Large intestine (tissue), 3 donors: ENCODE measurements around the gene SKAP1. TPM values are rescaled to one million over a fixed set of nuclear protein-coding genes. Genes with fewer than 3 reads are reported as not detected.
"Not testable (repeated sequence)": the region's sequence is repeated elsewhere in the genome, so short reads cannot be mapped to it uniquely, and the experiment has no call there.

ENCODE experiments used
- DNase-seq, 2 donors: peaks; one replicate each; pipeline versions ENCODE4 v3.0.0 to v3.0.0-alpha.2; 2013
- H3K27ac ChIP-seq: one replicate; pipeline ENCODE4 v1.5.1; 2013; ENCODE audit warnings: low read length
- H3K27me3 ChIP-seq: 2 replicates; pipeline ENCODE4 v1.6.1; 2013; ENCODE audit warnings: low read length; ENCODE audit not compliant: control insufficient read depth, insufficient read depth
- H3K36me3 ChIP-seq: 2 replicates; pipeline ENCODE4 v1.6.1; 2013; ENCODE audit warnings: low read length; ENCODE audit not compliant: control insufficient read depth, insufficient read depth
- H3K4me1 ChIP-seq: one replicate; pipeline ENCODE4 v1.6.1; 2013; ENCODE audit warnings: low read length; ENCODE audit not compliant: control insufficient read depth, insufficient read depth
- H3K4me3 ChIP-seq: one replicate; pipeline ENCODE4 v1.5.1; 2013; ENCODE audit warnings: low read length
- H3K9me3 ChIP-seq: one replicate; pipeline ENCODE4 v1.6.1; 2013; ENCODE audit warnings: mild to moderate bottlenecking, low read depth, low read length, moderate library complexity; ENCODE audit not compliant: control insufficient read depth
- WGBS: methylation state at CpG from one replicate; pipeline ENCODE4 v1.1.5; 2013; ENCODE audit warnings: low lambda C conversion rate; ENCODE audit not compliant: insufficient coverage; 5-methylcytosine and 5-hydroxymethylcytosine counted together
- polyA plus RNA-seq: library from polyadenylated mRNA; unstranded; fragments of 120-200 nt; gene quantifications from one replicate; pipeline ENCODE4 v1.2.1, GENCODE V29; 2013

SKAP1 gene
- polyA plus RNA-seq, 1 donor = 3.0 TPM

DNA sequence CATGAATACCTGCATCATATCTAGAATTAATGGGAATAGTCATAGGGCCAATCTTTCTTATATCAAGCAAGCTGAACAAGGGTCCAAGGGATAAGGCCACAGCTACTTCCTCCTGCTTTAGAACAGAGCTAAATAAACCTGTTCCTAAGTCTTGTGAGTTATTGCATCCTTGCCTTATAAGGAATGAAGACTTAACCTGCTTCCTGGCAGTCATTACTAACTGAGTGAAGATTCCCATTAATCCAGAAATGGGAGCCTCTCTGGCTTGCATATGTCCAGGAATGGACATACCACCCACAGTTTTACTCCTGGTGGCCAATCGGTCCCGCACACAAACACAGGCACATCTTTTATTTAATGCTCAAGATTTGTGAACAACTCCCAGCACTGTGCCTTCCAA lies 35.9 kb upstream of the SKAP1 start:
- Histone ChIP-seq H3K4me3 (no peak overlapping the region), H3K27me3 (peaks cover 3% of the 10 kb centered on the region), H3K9me3 (no peaks in the 10 kb centered on the region), H3K4me1 (no peaks in the 10 kb centered on the region), H3K36me3 (no peaks in the 10 kb centered on the region), H3K27ac (no peak overlapping the region)
- no CpG with 5 or more reads among the region's 2 CpGs for WGBS
- no peak for DNase-seq

DNA sequence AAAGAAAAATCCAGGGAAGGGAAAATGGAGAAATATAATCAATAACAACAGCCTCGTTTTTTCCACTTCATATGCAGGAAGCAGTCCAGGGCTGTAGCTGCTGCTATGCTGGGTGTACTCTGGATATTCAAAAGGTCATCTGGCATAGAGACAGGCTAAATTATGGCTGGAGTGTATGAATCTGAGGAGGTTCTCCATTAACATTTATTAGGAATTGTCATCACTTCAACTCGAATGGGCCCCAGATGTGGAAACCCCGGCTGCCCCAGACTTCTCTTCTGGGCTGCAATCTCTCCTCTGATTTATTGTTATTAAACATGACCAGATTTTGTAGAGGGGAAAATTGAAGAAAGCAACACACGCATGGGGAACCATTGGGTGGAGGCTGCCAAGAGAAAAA lies 33.5 kb upstream of the SKAP1 start:
- WGBS = 77% methylated on average over 3 of the region's 4 CpGs
- Histone ChIP-seq H3K4me1 (no peaks in the 10 kb centered on the region), H3K27ac (no peak overlapping the region), H3K36me3 (no peaks in the 10 kb centered on the region), H3K9me3 (no peaks in the 10 kb centered on the region), H3K4me3 (no peak overlapping the region), H3K27me3 (peaks cover 9% of the 10 kb centered on the region)
- peak in 1 of 2 donors; percentile 21 for DNase-seq

DNA sequence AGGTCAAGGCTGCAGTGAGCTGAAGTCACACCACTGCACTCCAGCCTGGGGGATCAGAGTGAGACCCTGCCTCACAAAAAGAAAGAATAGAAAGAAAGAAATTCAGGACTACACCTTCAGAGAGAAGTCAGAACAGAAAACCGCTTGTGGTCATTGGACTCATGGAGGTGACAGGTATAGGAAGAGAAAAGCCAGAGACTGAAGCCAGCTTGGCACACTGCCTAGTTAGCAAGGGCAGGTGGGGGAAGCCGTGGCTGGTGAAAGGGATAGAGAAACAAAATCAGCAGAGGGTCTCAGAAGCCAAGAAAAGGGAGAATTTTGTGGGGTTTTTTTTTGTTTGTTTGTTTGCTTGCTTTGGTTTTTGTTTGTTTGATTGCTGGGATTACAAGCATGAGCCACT lies 32.9 kb upstream of the SKAP1 start:
- no peaks in the 10 kb centered on the region for H3K36me3 ChIP-seq
- no peaks in the 10 kb centered on the region for H3K4me1 ChIP-seq
- no peak overlapping the region for H3K4me3 ChIP-seq
- DNase-seq = no peak
- H3K27ac ChIP-seq = no peak overlapping the region
- no peaks in the 10 kb centered on the region for H3K9me3 ChIP-seq
- H3K27me3 ChIP-seq = peaks cover 9% of the 10 kb centered on the region
- no CpG with 5 or more reads among the region's 2 CpGs for WGBS

DNA sequence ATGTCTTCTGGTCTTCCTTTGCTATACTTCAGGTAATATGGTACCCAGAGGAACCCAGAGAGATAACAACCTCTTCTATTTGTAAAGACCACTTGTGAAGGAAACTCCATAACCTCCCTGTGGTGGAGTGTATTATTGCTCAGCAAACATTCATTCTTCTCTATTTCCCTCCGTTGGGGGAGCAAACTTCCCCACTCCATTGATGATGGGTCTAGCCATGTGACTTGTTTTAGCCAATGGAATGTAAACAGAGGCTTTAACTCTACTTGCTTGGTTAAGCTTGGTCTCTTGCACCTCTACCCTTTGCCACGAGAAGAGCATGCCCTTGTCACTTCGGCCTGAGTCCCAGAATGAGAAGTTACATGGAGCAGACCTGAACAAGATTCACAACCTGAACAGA lies 30.0 kb upstream of the SKAP1 start:
- H3K27ac ChIP-seq = no peak overlapping the region
- WGBS = 17% methylated on average over 1 of the region's 3 CpGs
- H3K36me3 ChIP-seq = no peaks in the 10 kb centered on the region
- H3K4me3 ChIP-seq = no peak overlapping the region
- DNase-seq = no peak
- H3K27me3 ChIP-seq = peaks cover 9% of the 10 kb centered on the region
- peaks cover 2% of the 10 kb centered on the region for H3K9me3 ChIP-seq
- H3K4me1 ChIP-seq = peaks cover 8% of the 10 kb centered on the region

DNA sequence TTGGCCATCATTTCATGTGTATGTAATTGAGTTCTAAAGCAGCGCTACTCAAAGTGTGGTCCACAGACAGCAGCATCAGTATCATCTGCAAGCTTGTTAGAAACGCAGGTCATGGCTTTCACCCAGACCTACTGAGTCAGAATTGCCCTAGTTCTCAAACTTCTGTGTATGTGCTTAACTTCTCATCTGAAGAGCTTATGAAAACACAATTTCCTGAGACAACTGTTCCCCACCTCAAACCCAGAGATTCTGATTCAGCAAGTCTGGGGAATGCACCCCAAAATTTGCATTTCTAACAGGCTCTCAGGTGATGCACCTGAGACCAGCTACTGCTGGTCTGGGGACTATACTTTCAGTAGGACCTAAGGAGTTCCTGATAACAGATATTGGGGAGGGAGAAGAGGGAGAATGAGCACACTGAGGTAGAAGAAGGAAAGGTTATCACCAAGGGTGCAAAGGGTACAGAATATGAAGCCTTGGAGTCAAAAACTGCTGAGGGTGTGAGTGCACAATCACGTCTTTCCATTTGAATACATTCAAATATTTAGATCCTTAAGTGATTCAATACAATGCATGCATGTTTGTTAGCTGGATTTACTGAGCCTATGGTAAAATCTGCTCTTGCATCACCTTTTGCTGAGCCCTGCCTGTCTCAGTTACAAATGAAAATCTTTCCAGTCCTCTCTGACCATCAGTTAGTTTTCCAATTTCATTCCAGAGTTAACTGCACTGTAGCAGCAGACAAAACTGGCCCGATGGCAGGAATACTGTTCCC lies 29.2 kb upstream of the SKAP1 start:
- no peak overlapping the region for H3K4me3 ChIP-seq
- DNase-seq = no peak
- H3K36me3 ChIP-seq = no peaks in the 10 kb centered on the region
- WGBS = no CpG with 5 or more reads among the region's 4 CpGs
- H3K4me1 ChIP-seq = peaks cover 8% of the 10 kb centered on the region
- H3K27me3 ChIP-seq = peaks cover 9% of the 10 kb centered on the region
- peaks cover 2% of the 10 kb centered on the region for H3K9me3 ChIP-seq
- no peak overlapping the region for H3K27ac ChIP-seq

DNA sequence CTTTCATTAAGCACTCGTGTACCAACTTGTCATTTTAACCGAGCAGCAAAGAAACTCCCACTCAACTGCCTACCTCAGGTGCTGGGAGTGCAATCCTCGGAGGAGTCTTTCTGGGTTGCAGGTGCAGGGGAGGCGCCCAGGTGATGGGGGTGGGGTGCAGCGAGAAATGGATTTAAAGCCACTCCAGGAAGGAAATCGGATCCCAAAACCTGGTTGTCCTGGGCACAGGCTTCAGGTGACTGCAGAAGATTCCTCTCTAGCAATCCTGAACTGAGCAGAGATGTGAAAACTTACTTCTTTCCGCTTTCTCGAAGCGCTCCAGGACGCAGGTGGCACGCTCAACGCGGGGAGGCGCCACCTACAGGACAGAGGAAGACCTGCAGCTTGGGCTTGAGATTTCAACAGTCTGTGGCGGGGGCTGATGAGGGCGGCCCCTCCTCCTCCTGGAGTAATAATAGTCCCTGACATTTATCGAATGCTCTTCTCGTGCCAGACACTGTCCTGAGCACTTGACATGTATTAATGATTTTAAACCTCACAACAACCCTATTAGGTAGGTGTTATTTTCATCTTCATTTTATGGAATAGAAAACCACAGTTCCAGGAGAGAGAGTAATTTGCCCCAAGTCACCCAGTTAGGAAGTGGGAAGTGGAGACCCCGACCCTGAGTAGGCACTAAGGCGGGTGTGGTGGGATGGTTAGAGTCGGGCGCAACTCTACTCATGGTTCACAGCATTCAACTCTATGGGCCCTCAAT lies 27.2 kb upstream of the SKAP1 start:
- H3K4me1 ChIP-seq = peaks cover 8% of the 10 kb centered on the region
- H3K9me3 ChIP-seq = peaks cover 2% of the 10 kb centered on the region
- peak overlapping the region; percentile 15 for H3K4me3 ChIP-seq
- peak; percentile 61 to 62 for DNase-seq
- H3K36me3 ChIP-seq = no peaks in the 10 kb centered on the region
- no CpG with 5 or more reads among the region's 22 CpGs for WGBS
- H3K27me3 ChIP-seq = peaks cover 9% of the 10 kb centered on the region
- peak overlapping the region; percentile 8 for H3K27ac ChIP-seq

DNA sequence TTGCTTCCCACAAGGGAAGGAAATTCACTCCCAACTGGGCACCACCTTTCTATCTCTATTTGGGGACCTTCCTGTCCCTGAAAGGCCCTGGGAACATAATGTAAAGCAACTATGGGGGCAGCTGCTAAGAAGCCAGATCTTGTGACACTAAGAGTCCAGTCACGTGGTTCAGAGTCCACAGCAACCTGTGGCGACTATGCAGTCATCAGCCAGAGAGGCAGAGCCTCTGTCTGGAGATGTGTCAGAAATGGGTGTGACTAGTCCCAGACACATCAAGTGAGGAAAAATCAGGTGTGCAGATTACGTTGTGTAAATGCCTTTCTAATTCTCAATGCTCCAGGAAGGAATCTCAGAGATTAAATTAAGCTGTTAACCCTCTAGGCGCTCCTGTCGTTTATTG lies 26.6 kb upstream of the SKAP1 start:
- Histone ChIP-seq H3K36me3 (no peaks in the 10 kb centered on the region), H3K4me3 (peak overlapping the region; percentile 15), H3K27ac (peak overlapping the region; percentile 8), H3K9me3 (peaks cover 2% of the 10 kb centered on the region), H3K27me3 (peaks cover 9% of the 10 kb centered on the region), H3K4me1 (peaks cover 8% of the 10 kb centered on the region)
- DNase-seq = peak; percentile 78 to 81
- WGBS = 17% methylated on average over 1 of the region's 5 CpGs

DNA sequence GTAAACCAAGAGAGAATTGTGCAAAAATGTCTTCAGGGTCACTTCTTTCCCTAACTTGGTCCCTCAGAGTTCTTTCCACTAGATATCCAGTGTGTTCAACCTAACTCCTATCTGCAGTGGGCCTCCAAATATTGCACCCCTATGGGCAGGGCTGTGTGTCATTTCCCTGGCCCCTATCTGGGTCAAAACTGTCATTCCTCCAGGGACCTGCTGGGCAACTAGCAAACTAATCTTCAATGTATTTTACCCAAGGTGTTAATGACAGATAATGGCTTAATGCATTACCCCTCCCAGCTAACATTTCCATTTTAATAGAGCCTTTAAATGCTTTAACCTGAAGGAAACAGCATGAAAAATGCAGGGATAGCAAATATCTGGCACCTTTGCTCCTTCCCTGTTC lies 25.8 kb upstream of the SKAP1 start:
- no peaks in the 10 kb centered on the region for H3K36me3 ChIP-seq
- peaks cover 8% of the 10 kb centered on the region for H3K4me1 ChIP-seq
- no peak overlapping the region for H3K27ac ChIP-seq
- no peak for DNase-seq
- H3K27me3 ChIP-seq = peaks cover 9% of the 10 kb centered on the region
- peaks cover 2% of the 10 kb centered on the region for H3K9me3 ChIP-seq
- H3K4me3 ChIP-seq = no peak overlapping the region

DNA sequence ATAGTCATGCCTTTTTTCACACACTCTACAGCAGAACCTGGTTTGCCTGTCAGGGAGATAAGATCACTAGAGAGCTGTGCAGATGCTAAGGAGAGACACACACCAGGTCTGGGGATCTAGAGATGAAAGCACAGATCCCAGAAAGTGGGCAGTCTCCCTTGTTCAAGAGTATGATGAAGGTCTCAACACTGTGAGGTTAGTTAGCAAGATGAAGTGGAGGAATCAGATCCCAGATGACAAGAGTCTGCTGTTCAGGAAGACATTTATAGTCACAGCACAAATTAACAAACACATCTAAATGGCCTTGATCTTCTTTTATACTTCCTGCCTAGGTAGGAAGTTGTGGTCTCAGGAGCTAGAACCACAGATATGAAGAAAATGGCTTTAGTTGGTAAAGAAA lies 23.4 kb upstream of the SKAP1 start:
- no peak overlapping the region for H3K4me3 ChIP-seq
- H3K27me3 ChIP-seq = no peaks in the 10 kb centered on the region
- DNase-seq = no peak
- H3K27ac ChIP-seq = no peak overlapping the region
- H3K4me1 ChIP-seq = peaks cover 8% of the 10 kb centered on the region
- H3K9me3 ChIP-seq = peaks cover 2% of the 10 kb centered on the region
- H3K36me3 ChIP-seq = no peaks in the 10 kb centered on the region

DNA sequence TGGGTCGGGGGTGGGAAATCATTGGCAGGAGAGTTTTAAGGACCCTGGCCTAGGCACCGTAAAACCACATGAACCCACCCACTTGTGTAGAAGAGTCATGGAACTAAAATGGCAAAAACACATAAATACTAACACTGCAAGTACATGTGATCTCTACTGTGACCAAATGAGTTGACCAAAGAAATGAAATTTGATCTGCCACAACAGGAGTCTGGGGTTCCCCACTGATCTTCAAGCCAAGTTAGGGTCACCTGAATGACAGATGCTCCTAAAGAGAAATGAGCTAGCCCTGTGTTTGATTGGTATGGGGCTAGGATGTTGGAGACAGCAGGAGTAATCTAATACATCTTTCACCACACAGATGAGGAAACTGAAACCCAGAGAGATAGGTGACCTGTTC lies 21.5 kb upstream of the SKAP1 start:
- H3K4me3 ChIP-seq = no peak overlapping the region
- H3K9me3 ChIP-seq = peaks cover 2% of the 10 kb centered on the region
- no CpG with 5 or more reads among the region's 2 CpGs for WGBS
- H3K27ac ChIP-seq = no peak overlapping the region
- peaks cover 2% of the 10 kb centered on the region for H3K4me1 ChIP-seq
- no peaks in the 10 kb centered on the region for H3K36me3 ChIP-seq
- no peaks in the 10 kb centered on the region for H3K27me3 ChIP-seq
- no peak for DNase-seq

DNA sequence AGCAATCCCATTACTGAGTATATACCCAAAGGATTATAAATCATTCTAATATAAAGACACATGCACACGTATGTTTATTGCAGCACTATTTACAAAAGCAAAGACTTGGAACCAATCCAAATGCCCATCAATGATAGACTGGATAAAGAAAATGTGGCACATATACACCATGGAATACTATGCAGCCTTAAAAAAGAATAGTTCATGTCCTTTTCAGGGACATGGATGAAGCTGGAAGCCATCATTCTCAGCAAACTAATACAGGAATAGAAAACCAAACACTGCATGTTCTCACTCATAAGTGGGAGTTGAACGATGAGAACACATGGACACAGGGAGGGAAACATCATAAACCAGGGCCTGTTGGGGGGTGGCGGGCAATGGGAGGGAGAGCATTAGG lies 19.3 kb upstream of the SKAP1 start:
- WGBS = no CpG with 5 or more reads among the region's 3 CpGs
- H3K27ac ChIP-seq, DNase-seq, H3K4me3 ChIP-seq, H3K36me3 ChIP-seq, H3K27me3 ChIP-seq, H3K4me1 ChIP-seq, H3K9me3 ChIP-seq: not testable (repeated sequence)
